ENCODE results near the gene SLC39A11. TPM values are rescaled to one million over a fixed set of nuclear protein-coding genes. Genes with fewer than 3 reads are reported as not detected.
"Not testable (repeated sequence)": the region's sequence is repeated elsewhere in the genome, so short reads cannot be mapped to it uniquely, and the experiment has no call there.

Gene SLC39A11
- total RNA-seq, 1 donor from 2014 or later: 21.5 TPM

- TF ChIP-seq EZH2 (IDR thresholded peaks at IDR 0.05; ENCODE audit: insufficient read depth, low read length) (no peak), CTCF (IDR thresholded peaks at IDR 0.05; ENCODE audit: insufficient read depth, low read depth, low read length) (no peak)
- Histone ChIP-seq H2AFZ (ENCODE audit: low read depth, low read length) (no peak overlapping the region), H3K36me3 (ENCODE audit: insufficient read depth, low read length) (no peaks in the 10 kb centered on the region), H3K27ac (ENCODE audit: low read depth, low read length) (no peak overlapping the region), H4K20me1 (ENCODE audit: insufficient read depth, low read length) (peaks cover 2% of the 10 kb centered on the region), H3K4me2 (ENCODE audit: low read length) (no peak overlapping the region), H3K4me1 (ENCODE audit: insufficient read depth, low read length) (no peaks in the 10 kb centered on the region), H3K79me2 (ENCODE audit: insufficient read depth, low read length) (no peaks in the 10 kb centered on the region), H3K9ac (ENCODE audit: low read length) (no peak overlapping the region), H3K4me3 (ENCODE audit: insufficient read depth, low read depth, low read length) (no peak overlapping the region), H3K27me3 (ENCODE audit: insufficient read depth, low read length) (no peaks in the 10 kb centered on the region), H3K9me3 (ENCODE audit: insufficient read depth, low read depth, low read length) (no peaks in the 10 kb centered on the region)
- H3K27me3 Mint-ChIP-seq (ENCODE audit: low read depth, unreplicated experiment): no peaks in the 10 kb centered on the region
- H3K4me3 Mint-ChIP-seq (ENCODE audit: unreplicated experiment): no peak overlapping the region
- H3K9me3 Mint-ChIP-seq (ENCODE audit: unreplicated experiment): no peaks in the 10 kb centered on the region
- DNase-seq (ENCODE audit: low read depth): no peak
- no peak overlapping the region for H3K27ac Mint-ChIP-seq (ENCODE audit: unreplicated experiment)
- H3K36me3 Mint-ChIP-seq (ENCODE audit: low read depth, unreplicated experiment): peaks cover 4% of the 10 kb centered on the region
- FAIRE-seq: no peak
- H3K4me1 Mint-ChIP-seq (ENCODE audit: low read depth, unreplicated experiment): no peaks in the 10 kb centered on the region
Observed at GRCh38 chr17:73003487-73003886, 89.0 kb downstream of the SLC39A11 start.

GRCh38 chr17:73000832-73001231 lies 91.7 kb downstream of the SLC39A11 start:
- no peak overlapping the region for H3K9ac ChIP-seq (ENCODE audit: low read length)
- no peaks in the 10 kb centered on the region for H3K9me3 ChIP-seq (ENCODE audit: insufficient read depth, low read depth, low read length)
- no peaks in the 10 kb centered on the region for H3K36me3 ChIP-seq (ENCODE audit: insufficient read depth, low read length)
- no peak overlapping the region for H3K4me3 ChIP-seq (ENCODE audit: insufficient read depth, low read depth, low read length)
- H3K27ac Mint-ChIP-seq (ENCODE audit: unreplicated experiment): no peak overlapping the region
- H3K4me1 ChIP-seq (ENCODE audit: insufficient read depth, low read length): no peaks in the 10 kb centered on the region
- H4K20me1 ChIP-seq (ENCODE audit: insufficient read depth, low read length): no peaks in the 10 kb centered on the region
- peaks cover 8% of the 10 kb centered on the region for H3K36me3 Mint-ChIP-seq (ENCODE audit: low read depth, unreplicated experiment)
- H3K4me1 Mint-ChIP-seq (ENCODE audit: low read depth, unreplicated experiment): no peaks in the 10 kb centered on the region
- H3K27me3 ChIP-seq (ENCODE audit: insufficient read depth, low read length): no peaks in the 10 kb centered on the region
- no peaks in the 10 kb centered on the region for H3K27me3 Mint-ChIP-seq (ENCODE audit: low read depth, unreplicated experiment)
- no peak for FAIRE-seq
- no peak for DNase-seq (ENCODE audit: low read depth)
- peaks cover 4% of the 10 kb centered on the region for H3K9me3 Mint-ChIP-seq (ENCODE audit: unreplicated experiment)
- H3K79me2 ChIP-seq (ENCODE audit: insufficient read depth, low read length): no peaks in the 10 kb centered on the region
- H2AFZ ChIP-seq (ENCODE audit: low read depth, low read length): no peak overlapping the region
- TF ChIP-seq CTCF (IDR thresholded peaks at IDR 0.05; ENCODE audit: insufficient read depth, low read depth, low read length): no peak
- TF ChIP-seq EZH2 (IDR thresholded peaks at IDR 0.05; ENCODE audit: insufficient read depth, low read length): no peak
- no peak overlapping the region for H3K4me2 ChIP-seq (ENCODE audit: low read length)
- H3K27ac ChIP-seq (ENCODE audit: low read depth, low read length): no peak overlapping the region
- H3K4me3 Mint-ChIP-seq (ENCODE audit: unreplicated experiment): no peak overlapping the region

GRCh38 chr17:72999474-72999873 lies 93.0 kb downstream of the SLC39A11 start:
- FAIRE-seq; H3K27ac Mint-ChIP-seq (ENCODE audit: unreplicated experiment); H3K4me3 ChIP-seq (ENCODE audit: insufficient read depth, low read depth, low read length); H3K4me3 Mint-ChIP-seq (ENCODE audit: unreplicated experiment); H3K9me3 ChIP-seq (ENCODE audit: insufficient read depth, low read depth, low read length); H3K4me1 Mint-ChIP-seq (ENCODE audit: low read depth, unreplicated experiment); H3K9me3 Mint-ChIP-seq (ENCODE audit: unreplicated experiment); H3K4me2 ChIP-seq (ENCODE audit: low read length); H3K27me3 ChIP-seq (ENCODE audit: insufficient read depth, low read length); H3K27ac ChIP-seq (ENCODE audit: low read depth, low read length); H3K36me3 ChIP-seq (ENCODE audit: insufficient read depth, low read length); H2AFZ ChIP-seq (ENCODE audit: low read depth, low read length); H3K27me3 Mint-ChIP-seq (ENCODE audit: low read depth, unreplicated experiment); H4K20me1 ChIP-seq (ENCODE audit: insufficient read depth, low read length); H3K4me1 ChIP-seq (ENCODE audit: insufficient read depth, low read length); H3K9ac ChIP-seq (ENCODE audit: low read length); H3K79me2 ChIP-seq (ENCODE audit: insufficient read depth, low read length); DNase-seq (ENCODE audit: low read depth): not testable (repeated sequence)
- peaks cover 15% of the 10 kb centered on the region for H3K36me3 Mint-ChIP-seq (ENCODE audit: low read depth, unreplicated experiment)

Measured in astrocyte (in vitro differentiated cells and primary cell).